ENCODE results near the gene DENND5B. TPM values are rescaled to one million over a fixed set of nuclear protein-coding genes. Genes with fewer than 3 reads are reported as not detected.

DENND5B gene
- total and polyA plus RNA-seq, 2 of the 4 experiments (the other 2 are of a cell fraction) = 5.5 to 13.4 TPM

GRCh38 chr12:31570880-31571279, 20.1 kb downstream of the DENND5B start:
- WGBS, 2 experiments (ENCODE audit: extremely low coverage in 2 of 2, insufficient read length in 1 of 2) = no CpG with 5 or more reads among the region's 5 CpGs
- CTCF ChIA-PET = no interaction called here
- Histone ChIP-seq H2BK15ac (ENCODE audit: low read depth, low read length) (no peak overlapping the region), H2BK20ac (ENCODE audit: low read depth, low read length) (0 out of 2 replicates have a peak overlapping the region, but pooled peaks have one; percentile 33), H3K27me3 (ENCODE audit: control insufficient read depth, insufficient read depth, low read length) (no peaks in the 10 kb centered on the region), H4K20me1 (ENCODE audit: insufficient read depth, low read length) (no peaks in the 10 kb centered on the region), H4K5ac (ENCODE audit: low read depth, low read length) (no peak overlapping the region), H3K18ac (ENCODE audit: low read depth, low read length) (peak overlapping the region; percentile 38; the same call in 1 of the 2 replicates), H3K27ac (ENCODE audit: insufficient read depth, low read length) (no peak overlapping the region), H4K8ac (ENCODE audit: low read depth in 2 of 2, low read length in 2 of 2) (0 out of 4 replicates have a peak overlapping the region, but pooled peaks of 1 of the 2 experiments have one; percentile 36), H3K79me1 (ENCODE audit: low read depth in 1 of 2, low read length in 2 of 2) (peaks cover 25 to 55% of the 10 kb centered on the region in 2 experiments), H3K4me2 (ENCODE audit: low read depth, low read length) (peak overlapping the region; percentile 43), H2BK5ac (ENCODE audit: low read depth, low read length, poor library complexity, severe bottlenecking) (peak overlapping the region; percentile 17), H3K56ac (ENCODE audit: extremely low read depth, insufficient read depth, low read length) (no peak overlapping the region), H4K91ac (ENCODE audit: insufficient read depth, low read depth, low read length) (no peak overlapping the region), H2BK120ac (ENCODE audit: low read depth, low read length) (no peak overlapping the region), H3K36me3 (ENCODE audit: control insufficient read depth, insufficient read depth, low read length) (no peaks in the 10 kb centered on the region), H2AFZ (replicated peaks; ENCODE audit: low read length, poor library complexity) (no peak overlapping the region), H3K4me3 (ENCODE audit: insufficient read depth, low read depth, low read length) (peak overlapping the region; percentile 2; the same call in 1 of the 2 replicates), H3K14ac (replicated peaks; ENCODE audit: low read depth, low read length) (no peak overlapping the region), H3K9ac (ENCODE audit: low read depth, low read length) (no peak overlapping the region), H3K23ac (ENCODE audit: low read depth, low read length) (no peak overlapping the region), H3K4me1 (ENCODE audit: control insufficient read depth, insufficient read depth, low read length) (peaks cover 8% of the 10 kb centered on the region), H3K9me1 (ENCODE audit: insufficient read depth, low read length) (no peaks in the 10 kb centered on the region), H3K4ac (ENCODE audit: low read depth, low read length) (0 out of 2 replicates have a peak overlapping the region, but pooled peaks have one; percentile 17), H2AK9ac (replicated peaks; ENCODE audit: low read depth, low read length, poor library complexity) (no peak overlapping the region), H2AK5ac (ENCODE audit: low read depth, low read length) (no peak overlapping the region), H3K9me3 (ENCODE audit: control insufficient read depth, insufficient read depth, low read length) (no peaks in the 10 kb centered on the region)
- POLR2A ChIA-PET (ENCODE audit: unreplicated experiment) = interaction anchor here (0.7 kb wide), 1 partner anchor 1335 kb away, joined by 5 read pairs; no protein-coding TSS in a partner anchor
- no TSS peak for BruUV-seq (replicated peaks)
- no peak for TF ChIP-seq CTCF (conservative IDR thresholded peaks at IDR 0.05; ENCODE audit: low read depth, low read length)
- no peak for TF ChIP-seq RFX5 (IDR thresholded peaks at IDR 0.05; ENCODE audit: low read depth, low read length)
- TF ChIP-seq SMC3 (IDR thresholded peaks at IDR 0.05; ENCODE audit: low read depth, low read length) = no peak
- TF ChIP-seq ELK1 (IDR thresholded peaks at IDR 0.05; ENCODE audit: borderline replicate concordance, low read depth, low read length) = no peak
- no peak for TF ChIP-seq CHD1 (IDR thresholded peaks at IDR 0.05; ENCODE audit: low read depth, low read length)
- TF ChIP-seq POLR2A (IDR thresholded peaks at IDR 0.05; ENCODE audit: low read depth, low read length) = no peak
- TF ChIP-seq MAFK (IDR thresholded peaks at IDR 0.05; ENCODE audit: low read depth, low read length) = no peak
- no peak for TF ChIP-seq BHLHE40 (IDR thresholded peaks at IDR 0.05; ENCODE audit: low read depth, low read length)
- no peak for TF ChIP-seq USF2 (IDR thresholded peaks at IDR 0.05; ENCODE audit: low read depth, low read length)
- no peak for TF ChIP-seq MAZ (IDR thresholded peaks at IDR 0.05; ENCODE audit: borderline replicate concordance, low read depth, low read length)
- DNase-seq = peak; percentile 32
- in situ Hi-C loops (cut with MboI; ENCODE audit: low sequenced_read_pairs) (no loop called here), intact Hi-C loops (cut with micrococcal nuclease) (no loop called here), dilution Hi-C loops (cut with HindIII; ENCODE audit: low sequenced_read_pairs, unreplicated experiment) (no loop called here)
- ATAC-seq (ENCODE audit: low read depth) = peak; percentile 64

All from IMR-90 (cell line).